KG1 (cell line): Measurements from ENCODE around the gene R3HDML.
"Not testable (repeated sequence)": the region's sequence is repeated elsewhere in the genome, so short reads cannot be mapped to it uniquely, and the experiment has no call there.

ENCODE experiments used
- DNase-seq: peaks from one replicate; lab custom pipeline; 2025; lab: John Stamatoyannopoulos, UW

Gene R3HDML, protein sequence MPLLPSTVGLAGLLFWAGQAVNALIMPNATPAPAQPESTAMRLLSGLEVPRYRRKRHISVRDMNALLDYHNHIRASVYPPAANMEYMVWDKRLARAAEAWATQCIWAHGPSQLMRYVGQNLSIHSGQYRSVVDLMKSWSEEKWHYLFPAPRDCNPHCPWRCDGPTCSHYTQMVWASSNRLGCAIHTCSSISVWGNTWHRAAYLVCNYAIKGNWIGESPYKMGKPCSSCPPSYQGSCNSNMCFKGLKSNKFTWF

DNA sequence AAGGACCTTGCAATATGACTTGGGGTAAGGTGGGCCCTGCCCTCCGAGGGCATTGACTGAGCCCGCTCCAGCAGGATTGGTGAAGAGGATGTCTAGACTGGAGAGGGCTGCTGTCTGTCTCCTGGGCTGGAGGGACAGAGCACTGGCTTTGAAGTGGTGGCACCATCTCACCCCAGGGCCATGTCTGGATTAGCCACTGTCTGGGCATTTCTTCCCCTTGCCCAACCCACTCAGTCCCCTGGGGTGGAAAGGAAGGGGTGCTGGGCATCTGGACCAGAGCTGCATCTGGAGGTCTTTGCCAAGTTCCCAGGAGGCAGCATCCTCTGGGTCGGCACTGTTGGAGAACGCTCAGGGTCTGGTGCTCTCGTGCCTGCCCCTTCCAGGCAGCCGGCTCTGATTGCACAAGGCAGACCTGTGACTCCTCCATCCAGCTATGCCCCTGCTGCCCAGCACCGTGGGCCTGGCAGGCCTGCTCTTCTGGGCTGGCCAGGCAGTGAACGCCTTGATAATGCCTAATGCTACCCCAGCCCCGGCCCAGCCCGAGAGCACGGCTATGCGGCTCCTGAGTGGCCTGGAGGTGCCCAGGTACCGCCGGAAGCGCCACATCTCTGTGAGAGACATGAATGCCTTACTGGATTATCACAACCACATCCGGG lies at the start of gene R3HDML:
R3HDML (plus strand) TSS at position 319 of the 656 bp plus-strand sequence; CDS start at position 434, 115 bp downstream.
- no peak for DNase-seq

DNA sequence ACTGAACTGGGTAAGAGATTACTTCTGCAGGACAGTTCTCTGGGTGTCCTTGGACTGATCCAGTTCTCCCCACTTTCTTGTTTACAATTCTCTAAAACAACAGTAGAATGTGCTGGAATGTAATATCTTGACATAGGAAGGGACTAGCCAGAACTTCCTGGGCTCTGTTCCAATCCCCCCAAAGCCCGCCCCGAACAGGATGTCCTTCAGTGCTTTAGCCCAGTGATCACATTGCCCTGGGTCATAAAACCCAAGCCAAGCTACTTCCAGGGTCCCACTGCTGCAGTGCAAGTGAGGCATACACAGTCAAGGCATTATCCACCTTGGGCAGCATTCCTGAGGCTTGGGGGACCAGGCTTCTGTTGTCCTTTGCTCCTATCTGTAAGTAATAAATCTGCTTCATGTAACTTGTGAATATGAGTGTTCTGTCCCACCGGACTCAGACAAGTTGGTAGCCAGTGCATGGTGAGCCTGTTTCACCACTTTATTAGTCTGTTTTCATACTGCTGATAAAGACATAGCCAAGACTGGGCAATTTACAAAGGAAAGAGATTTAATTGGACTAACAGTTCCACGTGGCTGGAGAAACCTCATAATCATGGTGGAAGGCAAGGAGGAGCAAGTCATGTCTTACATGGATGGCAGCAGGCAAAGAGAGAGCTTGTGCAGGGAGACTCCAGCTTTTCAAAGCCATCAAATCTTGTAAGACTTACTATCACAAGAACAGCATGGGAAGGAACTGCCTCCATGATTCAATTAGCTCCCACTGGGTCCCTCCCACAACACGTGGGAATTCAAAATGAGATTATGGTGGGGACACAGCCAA lies 49.4 kb upstream of the R3HDML start:
- DNase-seq, result no peak

DNA sequence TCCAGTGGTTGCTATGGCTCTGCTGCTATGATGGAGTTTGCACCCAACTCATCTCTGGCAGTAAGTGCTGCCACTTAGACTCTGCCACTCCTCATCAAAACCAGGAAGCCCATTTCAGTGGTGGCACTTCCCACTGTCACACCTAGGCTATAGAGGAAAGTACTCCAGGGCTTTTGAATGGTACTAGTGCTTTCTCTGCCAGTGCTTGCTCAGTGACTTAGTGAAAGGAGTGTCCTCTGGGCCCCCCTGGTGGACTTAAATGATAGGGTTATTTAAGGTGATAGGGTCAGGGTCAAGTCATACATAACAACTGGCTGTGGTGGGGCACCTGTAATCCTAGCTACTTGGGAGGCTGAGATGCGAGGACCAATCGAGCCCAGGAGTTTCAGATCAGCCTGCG lies 48.6 kb upstream of the R3HDML start:
- no peak for DNase-seq

DNA sequence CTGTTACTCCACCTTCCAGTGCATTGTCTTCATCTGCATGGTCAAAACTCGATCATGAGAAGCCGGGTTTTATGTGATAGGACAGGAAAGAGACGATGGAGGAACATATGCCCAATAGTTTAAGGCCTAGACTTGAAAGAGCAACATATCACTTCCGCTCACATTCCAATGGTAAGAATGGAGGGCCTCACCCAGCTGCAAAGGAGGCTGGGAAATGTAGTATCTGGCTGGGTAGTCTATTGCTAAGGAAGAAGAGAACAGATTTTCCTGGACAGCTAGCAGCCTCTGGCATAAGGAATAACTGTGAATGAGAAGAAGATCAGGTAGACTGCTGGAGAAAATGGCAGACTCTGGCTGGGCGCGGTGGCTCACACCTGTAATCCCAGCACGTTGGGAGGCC lies 45.1 kb upstream of the R3HDML start:
- DNase-seq, result no peak

DNA sequence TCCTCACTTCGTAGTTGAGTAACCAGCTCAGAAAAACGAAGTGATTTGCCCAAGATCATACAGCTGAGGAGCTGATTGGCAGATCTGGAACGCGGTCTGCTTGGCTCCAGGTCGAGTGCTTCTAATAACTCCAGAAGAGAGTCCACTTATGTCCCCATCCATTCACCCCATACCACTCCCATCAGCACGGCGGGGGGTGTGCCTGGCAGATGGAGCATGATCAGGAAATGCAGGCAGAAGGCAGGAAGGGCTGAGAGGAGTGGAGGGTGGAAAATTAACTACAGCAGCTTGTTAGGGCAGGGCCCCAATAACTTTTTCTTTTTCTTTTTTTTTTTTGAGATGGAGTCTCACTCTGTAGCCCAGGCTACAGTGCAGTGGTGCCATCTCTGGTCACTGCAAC lies 40.8 kb upstream of the R3HDML start:
- no peak for DNase-seq

DNA sequence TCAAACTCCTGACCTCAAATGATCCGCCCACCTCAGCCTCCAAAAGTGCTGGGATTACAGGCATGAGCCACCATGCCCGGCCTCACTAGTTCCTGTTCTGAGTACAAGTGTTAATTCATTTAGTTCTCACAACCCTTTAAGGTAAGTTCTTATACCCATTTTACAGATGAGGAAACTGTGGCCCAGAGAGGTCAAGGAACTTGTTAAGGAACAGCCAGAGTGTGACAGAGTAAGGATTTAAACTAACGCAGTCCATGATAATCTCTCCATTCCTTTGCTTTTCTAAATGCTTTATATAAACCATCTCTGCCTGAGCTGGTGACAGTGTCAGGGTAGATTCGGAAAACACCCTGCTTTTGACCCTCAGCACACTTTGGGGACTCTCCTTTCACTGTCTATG lies 39.1 kb upstream of the R3HDML start:
- no peak for DNase-seq

DNA sequence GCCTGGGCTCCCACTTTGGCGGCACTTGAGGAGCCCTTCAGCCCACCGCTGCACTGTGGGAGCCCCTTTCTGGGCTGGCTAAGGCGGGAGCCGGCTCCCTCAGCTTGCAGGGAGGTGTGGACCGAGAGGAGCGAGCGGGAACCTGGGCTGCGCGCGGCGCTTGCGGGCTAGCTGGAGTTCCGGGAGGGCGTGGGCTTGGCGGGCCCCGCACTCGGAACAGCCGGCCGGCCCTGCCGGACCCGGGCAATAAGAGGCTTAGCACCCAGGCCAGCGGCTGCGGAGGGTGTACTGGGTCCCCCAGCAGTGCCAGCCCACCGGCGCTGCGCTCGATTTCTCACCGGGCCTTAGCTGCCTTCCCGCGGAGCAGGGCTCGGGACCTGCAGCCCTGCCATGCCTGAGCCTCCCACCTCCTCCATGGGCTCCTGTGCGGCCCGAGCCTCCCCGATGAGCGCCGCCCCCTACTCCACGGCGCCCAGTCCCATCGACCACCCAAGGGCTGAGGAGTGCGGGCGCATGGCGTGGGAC lies 37.8 kb upstream of the R3HDML start:
- DNase-seq, result not testable (repeated sequence)

DNA sequence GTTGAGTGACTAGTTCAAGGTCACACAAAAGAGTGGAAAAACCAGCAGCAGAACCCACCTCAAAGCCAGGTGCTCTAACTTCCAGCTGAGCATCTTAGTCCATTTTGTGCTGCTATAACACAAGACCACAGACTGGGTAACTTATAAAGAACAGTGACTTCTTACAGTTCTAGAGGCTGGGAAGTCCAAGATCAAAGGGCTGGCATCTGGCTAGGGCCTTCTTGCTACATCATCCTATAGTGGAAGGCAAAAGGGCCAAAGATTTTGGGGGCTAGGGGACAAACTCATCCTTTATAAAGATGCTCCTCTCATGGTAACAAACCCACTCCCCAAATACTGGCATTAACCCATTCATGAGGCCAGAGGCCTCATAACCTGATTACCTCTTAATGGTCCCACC lies 35.6 kb upstream of the R3HDML start:
- no peak for DNase-seq

DNA sequence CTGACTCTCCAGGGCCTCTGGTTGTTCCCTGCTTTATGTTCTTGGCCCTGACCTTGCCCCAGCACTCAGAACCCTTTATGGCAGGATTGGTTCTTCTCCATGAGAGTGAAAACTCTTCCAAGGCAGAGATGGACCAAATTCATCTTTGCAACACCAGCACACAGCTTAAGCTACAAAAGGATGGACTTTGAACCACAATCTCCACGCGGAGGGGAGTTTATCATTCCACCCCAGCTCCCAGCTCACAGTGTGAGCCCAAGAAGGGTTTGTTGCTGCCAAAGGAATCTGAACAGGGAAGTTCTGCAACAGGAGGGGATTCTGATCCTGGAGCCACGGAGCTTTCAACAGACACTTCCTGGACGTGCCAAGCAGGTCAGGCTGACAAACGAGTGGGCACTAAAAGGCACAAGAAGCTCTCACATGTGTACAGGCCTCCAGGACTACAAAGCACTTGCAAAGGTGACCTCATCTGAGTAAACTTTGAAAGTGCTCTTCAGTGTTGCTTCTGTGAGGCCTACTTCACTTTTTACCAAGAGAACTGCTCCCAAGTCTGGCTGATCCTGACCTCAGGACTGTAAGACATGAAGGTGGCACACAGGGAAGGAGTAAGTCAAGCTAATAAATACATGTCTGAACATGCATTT lies 34.7 kb upstream of the R3HDML start:
- no peak for DNase-seq

DNA sequence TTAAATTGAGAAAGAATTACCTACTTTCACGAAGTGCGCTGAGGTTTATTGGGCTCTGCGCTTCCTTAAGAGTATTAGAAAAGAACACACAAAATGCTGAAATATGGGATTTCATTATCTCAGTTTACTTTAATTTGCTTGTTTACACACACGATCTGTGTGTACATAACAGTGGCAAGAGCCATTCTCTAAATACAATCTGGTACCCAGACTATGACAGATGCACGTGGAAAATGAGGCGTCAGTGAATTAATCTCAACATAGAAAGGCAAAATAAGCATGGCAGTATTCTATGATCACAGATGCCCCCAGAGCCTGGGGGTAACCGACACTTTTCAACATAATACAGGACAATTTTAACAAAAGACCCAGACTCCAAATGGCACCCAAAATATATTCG lies 34.1 kb upstream of the R3HDML start:
- no peak for DNase-seq

DNA sequence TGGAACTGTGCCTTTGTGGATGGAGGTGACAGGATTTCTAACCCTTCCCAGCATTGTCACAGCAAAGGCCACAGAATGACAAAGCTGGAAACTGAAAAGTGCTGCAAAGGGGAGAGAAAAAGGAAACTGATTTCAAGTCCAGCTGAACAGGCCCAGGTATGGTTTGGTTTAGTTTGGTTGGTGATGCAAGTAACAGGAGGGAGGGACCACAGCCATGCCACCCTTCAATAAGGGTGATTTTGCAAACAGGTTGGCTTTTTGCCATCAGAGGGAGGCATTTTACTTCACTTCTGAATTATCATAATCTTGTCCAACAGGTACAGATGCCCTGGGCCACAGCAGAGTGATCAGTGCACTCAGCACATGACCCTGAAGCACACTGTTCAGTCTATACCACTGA lies 32.5 kb upstream of the R3HDML start:
- DNase-seq, result no peak

DNA sequence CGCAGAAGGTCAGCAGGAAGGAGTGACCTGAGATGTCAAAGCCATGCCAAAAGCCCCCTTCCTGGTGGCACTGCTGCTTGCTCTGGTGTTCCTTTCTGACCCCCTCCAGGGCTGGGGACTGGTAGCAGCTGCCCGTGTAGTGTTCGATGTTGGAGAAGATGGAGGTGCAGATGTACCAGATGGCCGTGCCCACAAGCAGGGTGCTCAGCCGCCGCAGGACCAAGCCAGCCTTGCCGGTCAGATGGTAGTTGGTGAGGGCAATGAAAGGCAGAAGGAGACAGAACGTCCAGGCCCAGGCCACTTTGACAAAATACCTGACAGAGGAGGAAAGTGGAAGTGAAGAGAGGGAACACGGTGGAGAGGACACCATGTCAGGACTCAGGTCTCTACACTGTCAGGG lies 29.9 kb upstream of the R3HDML start:
- DNase-seq, result no peak

DNA sequence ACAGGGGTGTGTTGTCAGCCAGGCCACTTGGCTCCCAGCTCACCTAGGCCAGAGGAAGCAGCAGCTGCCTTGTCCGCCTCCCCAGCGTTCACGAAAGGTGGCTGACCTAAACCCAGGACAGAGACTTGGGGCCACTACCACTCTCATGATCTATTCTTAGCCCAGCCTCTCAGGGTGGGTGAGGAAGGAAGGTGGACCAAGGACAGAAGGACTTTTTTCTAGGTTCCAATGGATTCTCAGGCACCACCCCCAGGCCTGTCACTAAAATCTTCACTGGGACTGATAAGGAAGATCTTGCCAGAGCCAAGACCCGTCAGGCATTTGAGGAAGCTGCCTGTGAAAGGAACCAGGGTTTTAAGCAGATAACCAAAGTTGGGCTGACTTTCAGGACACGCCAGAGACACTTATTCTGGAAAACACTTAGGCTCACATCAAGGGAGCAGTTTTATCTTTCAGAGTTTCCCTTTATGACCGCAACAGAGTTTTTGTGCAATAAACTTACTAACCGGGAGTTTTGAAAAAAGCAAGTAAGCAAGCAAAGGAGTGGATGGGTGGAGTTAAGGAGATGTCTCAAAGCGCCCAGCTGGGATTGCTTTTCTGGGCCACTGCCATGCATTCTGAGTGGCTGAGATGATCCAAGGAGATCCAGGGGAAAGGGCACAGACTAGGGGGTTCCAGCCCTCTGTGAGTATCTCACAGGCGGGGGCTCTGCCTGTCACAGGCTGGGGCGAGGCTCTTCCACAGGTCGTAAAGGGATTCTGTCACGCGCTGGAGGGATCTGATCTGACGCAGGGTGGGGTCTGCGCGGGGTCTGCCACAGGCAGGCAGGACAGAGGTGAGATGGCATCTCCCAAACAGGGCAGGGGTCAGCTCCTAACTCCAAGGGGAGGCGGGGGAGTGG lies 26.8 kb upstream of the R3HDML start:
- peak; percentile 7 for DNase-seq

DNA sequence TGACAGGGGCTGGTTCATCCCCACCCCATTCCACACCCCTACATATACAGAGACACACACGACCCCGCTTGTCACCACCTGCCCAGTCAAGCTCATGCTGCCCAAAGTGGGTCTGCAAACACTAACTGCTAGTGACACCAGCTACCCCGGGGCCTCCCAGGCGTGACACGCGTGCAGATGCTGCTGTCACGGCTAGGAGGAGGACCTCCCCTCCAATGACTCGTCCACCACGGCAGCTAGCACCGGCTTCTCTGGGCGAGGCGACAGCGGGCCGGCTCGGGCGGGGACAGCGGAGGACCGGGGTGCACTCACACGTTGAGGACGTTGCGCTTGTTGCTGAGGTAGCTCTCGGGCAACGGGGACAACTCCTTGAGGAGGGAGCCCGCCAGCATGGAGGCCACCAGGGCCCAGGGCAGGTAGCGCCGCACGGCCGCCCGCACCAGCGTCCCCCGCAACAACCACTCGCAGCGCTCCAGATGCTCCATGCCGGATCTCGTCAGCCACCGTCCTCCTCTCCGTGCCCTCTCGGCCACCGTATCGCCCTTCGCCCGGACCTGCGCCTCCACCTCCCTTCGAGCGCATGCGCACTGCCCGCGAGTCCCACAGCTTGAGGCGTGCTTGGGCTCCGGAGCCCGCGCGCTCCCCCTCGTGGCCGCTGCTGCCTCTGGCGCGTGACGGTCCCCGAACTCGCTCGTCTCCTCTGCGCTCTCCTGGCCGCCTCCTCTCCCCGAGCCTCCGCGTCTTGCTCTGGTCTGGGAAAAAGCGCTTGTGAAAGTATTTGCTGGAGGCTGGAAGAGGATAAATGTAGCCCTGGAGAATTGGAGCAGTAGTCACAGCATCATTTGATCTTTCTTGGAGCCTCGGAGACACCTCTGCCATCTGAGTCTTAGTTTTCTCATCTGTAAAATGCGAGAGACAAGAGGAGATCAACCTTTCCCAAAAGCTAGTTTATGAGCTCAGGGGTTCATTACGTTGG lies 25.9 kb upstream of the R3HDML start, which contains the start of gene FITM2:
FITM2 (minus strand) TSS at position 539 of the 976 bp plus-strand sequence; CDS start at position 485, 54 bp downstream.
- peak; percentile 91 for DNase-seq

DNA sequence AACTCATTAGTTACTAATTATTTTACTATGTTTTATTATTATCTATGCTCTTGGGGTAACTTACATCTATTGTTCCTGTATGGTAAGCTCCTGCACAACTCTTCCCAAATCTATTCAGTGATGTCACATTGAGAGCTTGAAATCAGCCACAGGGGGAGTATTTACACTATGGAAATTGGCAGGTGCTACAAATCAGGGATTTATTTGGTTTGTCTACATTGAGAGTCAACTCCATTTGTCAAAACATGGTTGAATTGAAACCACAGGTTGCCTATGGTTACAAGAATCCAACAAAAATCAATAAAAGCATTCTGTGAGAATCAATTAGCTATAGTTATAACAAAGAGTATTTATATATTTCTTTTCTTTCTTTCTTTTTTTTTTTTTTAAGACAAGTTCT lies 22.0 kb upstream of the R3HDML start:
- DNase-seq, result no peak

DNA sequence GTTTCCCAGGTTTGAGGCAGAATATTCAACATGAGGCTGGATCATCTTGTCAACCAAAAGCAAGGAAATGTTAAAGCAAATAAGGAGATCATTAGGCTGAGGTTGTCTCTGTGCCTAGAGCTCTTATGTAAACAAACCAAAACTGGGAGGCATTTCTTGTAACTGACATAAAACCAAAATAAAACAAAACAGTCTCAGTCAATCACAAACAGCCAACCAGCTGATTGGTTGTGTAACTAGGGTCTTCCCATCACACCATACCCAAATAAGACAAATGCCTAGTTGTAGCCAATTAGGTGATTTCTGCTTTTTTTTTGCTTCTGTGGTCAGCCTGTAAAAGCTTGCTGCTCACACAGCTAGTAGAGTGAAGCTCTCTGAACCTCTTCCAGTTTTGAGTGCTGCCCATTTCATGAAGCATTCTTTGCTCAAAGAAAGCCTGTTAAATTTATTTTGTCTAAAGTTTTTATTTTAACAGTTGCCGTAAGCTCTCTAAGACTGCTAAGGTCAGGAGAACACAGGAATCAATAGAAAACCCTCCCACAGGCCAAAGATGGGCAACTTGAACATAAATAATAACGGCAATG lies 16.9 kb upstream of the R3HDML start:
- DNase-seq, result no peak

DNA sequence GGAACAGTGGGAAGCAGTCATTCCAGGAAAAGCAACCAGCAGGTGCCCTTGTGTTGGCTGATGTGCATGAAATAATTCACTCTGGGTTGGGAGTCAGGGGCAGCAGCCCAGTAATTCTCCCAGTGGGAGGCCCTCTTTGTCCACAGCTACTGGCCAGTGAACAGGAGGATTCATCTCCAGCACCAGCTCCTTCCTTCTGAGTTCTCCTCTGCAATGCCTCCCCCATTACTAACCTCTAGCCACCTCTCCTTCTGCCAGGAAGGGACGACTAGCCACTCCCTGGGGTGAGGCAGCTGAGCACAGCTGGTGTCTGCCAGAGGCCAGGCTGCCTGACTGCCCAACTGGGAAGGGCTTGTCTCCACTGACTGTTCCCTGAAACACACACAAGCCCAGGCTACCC lies 12.5 kb upstream of the R3HDML start:
- DNase-seq, result no peak

DNA sequence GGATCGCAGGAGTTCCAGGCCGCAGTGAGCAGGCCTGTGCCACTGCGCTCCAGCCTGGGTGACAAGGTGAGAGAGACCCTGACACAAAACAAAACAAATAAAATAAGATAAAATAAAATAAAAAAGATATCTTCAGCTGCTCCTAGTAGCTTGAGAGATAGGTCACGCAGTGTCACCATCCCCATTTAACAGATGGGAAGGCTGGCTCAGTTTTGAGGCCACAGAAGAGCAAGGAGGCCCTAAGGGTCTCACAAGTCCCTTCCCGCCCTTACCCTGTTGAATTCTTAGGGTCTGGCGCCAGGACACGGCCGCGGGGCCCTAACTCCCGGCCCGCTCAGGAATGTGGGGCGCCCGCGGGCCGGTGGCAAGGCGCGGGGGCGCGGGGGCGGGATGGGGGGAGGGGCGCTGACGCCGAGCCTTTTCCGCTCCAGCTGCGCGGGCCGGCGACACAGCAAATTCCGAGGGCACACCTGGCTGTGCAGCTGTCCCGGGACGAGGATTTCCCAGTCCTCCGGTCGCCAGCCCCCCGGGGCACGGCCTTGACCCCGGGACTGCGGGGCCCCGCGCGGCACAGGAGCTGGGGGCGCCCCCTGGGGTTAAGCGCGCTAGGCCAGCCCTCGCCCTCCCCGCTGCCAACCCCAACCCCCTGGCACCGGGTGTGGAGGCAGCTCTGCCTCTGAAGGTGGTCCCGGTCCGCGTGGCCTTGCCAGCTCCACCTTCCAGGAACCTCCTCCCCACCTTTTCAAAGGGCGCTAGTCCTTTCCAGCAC lies 10.3 kb upstream of the R3HDML start:
- no peak for DNase-seq

DNA sequence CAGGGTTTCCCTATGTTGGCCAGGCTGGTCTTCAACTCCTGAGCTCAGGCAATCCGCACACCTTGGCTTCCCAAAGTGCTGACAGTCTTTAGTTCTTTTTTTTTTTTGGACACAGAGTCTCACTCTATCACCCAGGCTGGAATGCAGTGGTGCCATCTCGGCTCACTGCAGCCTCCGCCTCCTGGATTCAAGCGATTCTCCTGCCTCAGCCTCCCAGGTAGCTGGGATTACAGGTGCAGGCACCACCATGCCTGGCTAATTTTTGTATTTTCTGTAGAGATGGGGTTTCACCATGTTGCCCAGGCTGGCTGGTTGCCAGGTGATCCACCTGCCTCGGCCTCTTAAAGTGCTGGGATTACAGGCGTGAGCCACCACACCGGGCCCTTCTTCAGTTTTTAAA lies 9.1 kb upstream of the R3HDML start:
- DNase-seq, result not testable (repeated sequence)
